ENCODE data around the gene ZCCHC13.
"Not testable (repeated sequence)": the region's sequence is repeated elsewhere in the genome, so short reads cannot be mapped to it uniquely, and the experiment has no call there.

The ZCCHC13 gene

GRCh38 chrX:74293343-74293946 lies 10.5 kb upstream of the ZCCHC13 start:
- H3K9me3 Mint-ChIP-seq = no peaks in the 10 kb centered on the region
- H3K27ac Mint-ChIP-seq = peak overlapping the region; percentile 73
- H3K4me1 Mint-ChIP-seq = peaks cover 17% of the 10 kb centered on the region
- no peaks in the 10 kb centered on the region for H3K27me3 Mint-ChIP-seq
- peak overlapping the region; percentile 97 for H3K4me3 Mint-ChIP-seq
- H3K36me3 Mint-ChIP-seq = peaks cover 2% of the 10 kb centered on the region

- Mint-ChIP-seq H3K27me3 (no peaks in the 10 kb centered on the region), H3K27ac (no peak overlapping the region), H3K36me3 (no peaks in the 10 kb centered on the region), H3K4me3 (no peak overlapping the region), H3K9me3 (no peaks in the 10 kb centered on the region), H3K4me1 (peaks cover 9% of the 10 kb centered on the region)
These were observed 8.9 kb upstream of the ZCCHC13 start for GRCh38 chrX:74295101-74295500.

DNA sequence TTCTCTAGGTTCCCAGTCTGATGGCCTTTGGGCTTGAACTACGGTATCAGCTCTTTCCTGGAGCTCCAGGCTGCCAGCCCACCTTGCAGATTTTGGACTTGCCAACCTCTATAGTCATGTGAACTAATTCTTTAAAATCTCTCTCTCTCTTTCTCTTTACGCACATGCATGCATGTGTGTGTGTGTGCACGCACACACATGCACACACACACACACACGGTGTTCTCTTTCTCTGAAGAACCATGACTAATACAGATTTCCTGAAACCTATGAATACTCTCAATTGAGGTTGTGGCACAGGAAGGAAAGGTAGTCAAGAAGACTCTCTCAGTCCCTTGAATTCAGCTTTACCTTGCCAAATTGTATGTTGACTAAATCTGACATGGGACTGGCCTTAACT lies 6.2 kb upstream of the ZCCHC13 start:
- peak overlapping the region; percentile 92 for H3K27ac Mint-ChIP-seq
- no peaks in the 10 kb centered on the region for H3K36me3 Mint-ChIP-seq
- H3K9me3 Mint-ChIP-seq = no peaks in the 10 kb centered on the region
- H3K27me3 Mint-ChIP-seq = no peaks in the 10 kb centered on the region
- no peak overlapping the region for H3K4me3 Mint-ChIP-seq
- peaks cover 9% of the 10 kb centered on the region for H3K4me1 Mint-ChIP-seq

DNA sequence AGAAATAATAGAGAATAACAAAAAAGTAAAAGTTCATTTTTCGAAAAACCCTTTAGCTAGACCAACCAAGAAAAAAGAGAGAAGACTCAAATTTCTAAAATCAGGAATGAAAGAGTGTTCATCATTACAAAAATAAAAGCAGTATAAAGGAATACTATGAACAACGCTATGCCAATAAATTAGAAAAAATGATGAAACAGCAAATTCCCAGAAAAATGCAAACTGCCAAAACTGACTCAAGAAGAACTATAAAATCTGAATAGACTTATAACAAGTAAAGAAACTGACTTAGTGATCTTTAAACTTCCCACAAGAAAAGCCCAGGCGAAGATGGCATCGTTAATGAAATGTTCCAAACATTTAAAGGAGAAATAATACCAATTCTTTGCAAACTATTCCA lies 3.1 kb upstream of the ZCCHC13 start:
- H3K36me3 Mint-ChIP-seq = no peaks in the 10 kb centered on the region
- H3K27ac Mint-ChIP-seq = no peak overlapping the region
- H3K4me3 Mint-ChIP-seq = no peak overlapping the region
- no peaks in the 10 kb centered on the region for H3K27me3 Mint-ChIP-seq
- H3K4me1 Mint-ChIP-seq = peaks cover 4% of the 10 kb centered on the region
- H3K9me3 Mint-ChIP-seq = no peaks in the 10 kb centered on the region

GRCh38 chrX:74318672-74319071 lies 14.7 kb downstream of the ZCCHC13 start:
- no peak overlapping the region for H3K27ac Mint-ChIP-seq
- H3K36me3 Mint-ChIP-seq = no peaks in the 10 kb centered on the region
- H3K27me3 Mint-ChIP-seq = no peaks in the 10 kb centered on the region
- no peak overlapping the region for H3K4me3 Mint-ChIP-seq
- no peaks in the 10 kb centered on the region for H3K4me1 Mint-ChIP-seq
- no peaks in the 10 kb centered on the region for H3K9me3 Mint-ChIP-seq

- not testable (repeated sequence) for H3K4me3 Mint-ChIP-seq, H3K4me1 Mint-ChIP-seq, H3K36me3 Mint-ChIP-seq, H3K9me3 Mint-ChIP-seq, H3K27me3 Mint-ChIP-seq, H3K27ac Mint-ChIP-seq
These were observed 15.3 kb downstream of the ZCCHC13 start for GRCh38 chrX:74319321-74319720.

- Mint-ChIP-seq H3K4me1 (no peaks in the 10 kb centered on the region), H3K9me3 (no peaks in the 10 kb centered on the region), H3K36me3 (no peaks in the 10 kb centered on the region), H3K4me3 (no peak overlapping the region), H3K27me3 (no peaks in the 10 kb centered on the region), H3K27ac (no peak overlapping the region)
These were observed 17.2 kb downstream of the ZCCHC13 start for GRCh38 chrX:74321191-74321590.

DNA sequence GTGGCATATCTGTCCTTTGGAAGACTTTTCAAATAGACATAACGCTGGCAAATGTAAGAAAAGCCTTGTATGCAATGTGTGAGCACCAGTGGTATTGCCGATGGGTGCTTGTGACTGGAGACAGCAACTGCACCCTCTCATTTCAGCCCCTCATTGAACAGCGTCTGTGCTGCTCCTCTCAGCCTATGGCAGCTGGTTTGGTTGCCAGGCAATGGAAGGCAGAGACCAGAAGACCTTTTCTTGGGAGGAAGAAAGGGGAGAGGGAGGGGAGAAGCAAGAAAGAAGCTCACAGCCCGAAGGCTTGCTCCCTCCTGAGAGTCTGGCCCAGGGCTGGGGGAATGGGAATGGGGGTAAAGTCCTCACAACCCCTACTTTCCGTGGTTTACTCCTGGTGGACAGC lies 20.2 kb downstream of the ZCCHC13 start:
- Mint-ChIP-seq H3K27me3 (no peaks in the 10 kb centered on the region), H3K4me3 (no peak overlapping the region), H3K27ac (no peak overlapping the region), H3K4me1 (no peaks in the 10 kb centered on the region), H3K36me3 (no peaks in the 10 kb centered on the region), H3K9me3 (no peaks in the 10 kb centered on the region)

GRCh38 chrX:74325130-74326059 lies 21.4 kb downstream of the ZCCHC13 start:
- Mint-ChIP-seq H3K36me3 (no peaks in the 10 kb centered on the region), H3K27ac (no peak overlapping the region), H3K4me3 (no peak overlapping the region), H3K9me3 (no peaks in the 10 kb centered on the region), H3K4me1 (no peaks in the 10 kb centered on the region), H3K27me3 (no peaks in the 10 kb centered on the region)

- peaks cover 2% of the 10 kb centered on the region for H3K4me1 Mint-ChIP-seq
- no peaks in the 10 kb centered on the region for H3K36me3 Mint-ChIP-seq
- no peak overlapping the region for H3K27ac Mint-ChIP-seq
These were observed 34.9 kb downstream of the ZCCHC13 start for GRCh38 chrX:74338852-74339251.

DNA sequence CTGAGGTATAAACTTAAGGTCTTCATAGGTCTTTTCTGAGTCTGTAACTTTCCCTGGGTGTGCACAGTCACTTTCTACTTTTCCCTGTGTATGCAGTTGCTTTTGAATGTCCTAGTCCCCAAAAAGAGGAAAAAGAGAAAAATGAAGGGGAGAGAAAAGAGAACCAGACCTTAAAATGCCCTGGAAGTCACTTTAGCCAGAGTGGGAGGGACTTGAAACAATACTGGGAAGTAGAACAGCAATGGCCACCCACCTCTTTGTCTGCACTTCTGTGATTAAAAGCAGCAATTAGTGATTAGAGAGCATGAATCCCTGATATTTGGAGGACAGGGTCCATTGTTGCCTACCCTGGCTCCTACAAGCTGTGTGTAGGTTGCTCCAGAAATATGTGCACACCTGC lies 36.1 kb downstream of the ZCCHC13 start:
- no peak overlapping the region for H3K27ac Mint-ChIP-seq
- no peaks in the 10 kb centered on the region for H3K9me3 Mint-ChIP-seq
- H3K27me3 Mint-ChIP-seq = peaks cover 2% of the 10 kb centered on the region
- no peaks in the 10 kb centered on the region for H3K36me3 Mint-ChIP-seq
- peaks cover 5% of the 10 kb centered on the region for H3K4me1 Mint-ChIP-seq
- H3K4me3 Mint-ChIP-seq = no peak overlapping the region

More at GRCh38 chrX:74338852-74339251, 34.9 kb downstream of the ZCCHC13 start:
- Mint-ChIP-seq H3K9me3 (no peaks in the 10 kb centered on the region), H3K4me3 (no peak overlapping the region), H3K27me3 (peaks cover 2% of the 10 kb centered on the region)

DNA sequence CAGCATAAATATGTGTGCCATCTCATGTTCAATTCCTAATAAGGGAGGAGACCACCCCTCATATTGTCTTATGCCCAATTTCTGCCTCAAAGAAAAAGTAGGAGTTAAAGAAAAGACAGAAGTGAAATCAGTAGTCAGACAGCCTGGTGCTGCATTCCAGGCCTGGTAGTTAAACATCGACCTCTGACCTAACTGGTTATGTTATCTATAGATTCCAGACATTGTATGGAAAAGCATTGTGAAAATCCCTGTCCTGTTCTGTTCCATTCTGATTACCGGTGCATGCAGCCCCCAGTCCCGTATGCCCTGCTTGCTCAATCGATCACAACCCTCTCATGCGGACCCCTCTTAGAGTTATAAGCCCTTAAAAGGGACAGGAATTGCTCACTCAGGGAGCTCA lies 38.2 kb downstream of the ZCCHC13 start:
- not testable (repeated sequence) for H3K9me3 Mint-ChIP-seq, H3K27me3 Mint-ChIP-seq, H3K4me1 Mint-ChIP-seq, H3K36me3 Mint-ChIP-seq, H3K27ac Mint-ChIP-seq, H3K4me3 Mint-ChIP-seq

DNA sequence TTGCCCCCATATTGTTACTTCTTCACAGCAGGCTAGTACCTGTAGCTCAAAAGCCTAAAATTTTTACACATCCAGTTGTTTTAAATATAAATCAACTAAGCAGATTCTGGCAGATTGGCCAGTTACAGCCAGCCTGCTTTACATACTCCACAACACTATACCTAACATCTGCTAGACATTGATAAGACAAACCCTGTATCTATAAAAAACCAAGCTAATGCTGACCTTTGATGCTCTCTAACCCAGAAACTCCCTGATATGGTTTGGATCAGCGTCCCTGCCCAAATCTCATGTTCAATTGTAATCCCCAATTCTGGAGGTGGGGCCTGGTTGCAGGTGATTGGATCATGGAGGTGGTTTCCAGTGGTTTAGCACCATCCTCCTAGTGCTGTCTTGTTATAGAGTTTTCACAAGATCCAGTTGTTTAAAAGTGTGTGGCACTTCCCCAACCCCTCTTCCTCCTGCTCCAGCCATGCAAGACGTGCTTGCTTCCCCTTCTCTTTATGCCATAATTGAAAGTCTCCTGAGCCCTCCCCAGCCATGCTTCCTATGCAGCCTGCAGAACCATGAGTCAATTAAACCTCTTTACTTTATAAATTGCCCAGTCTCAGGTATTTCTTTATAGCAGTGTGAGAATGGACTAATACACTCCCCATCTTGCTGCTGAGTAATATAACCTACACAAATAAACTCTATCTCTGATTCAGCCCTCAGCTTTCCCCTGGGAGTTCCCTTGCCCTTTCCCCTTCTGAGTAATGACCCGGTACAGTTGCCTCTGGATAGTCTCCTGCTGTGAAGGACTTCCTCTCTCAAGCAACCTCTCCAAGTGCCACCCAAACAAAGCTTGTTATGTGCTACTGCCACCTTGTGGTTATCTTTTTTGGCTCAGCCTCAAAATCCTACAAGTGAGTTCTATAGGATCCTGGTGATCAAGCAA lies 39.6 kb downstream of the ZCCHC13 start:
- H3K4me1 Mint-ChIP-seq = peaks cover 5% of the 10 kb centered on the region
- no peak overlapping the region for H3K27ac Mint-ChIP-seq
- peaks cover 2% of the 10 kb centered on the region for H3K27me3 Mint-ChIP-seq
- no peaks in the 10 kb centered on the region for H3K9me3 Mint-ChIP-seq
- no peak overlapping the region for H3K4me3 Mint-ChIP-seq
- no peaks in the 10 kb centered on the region for H3K36me3 Mint-ChIP-seq

- Mint-ChIP-seq H3K4me3 (no peak overlapping the region), H3K4me1 (peaks cover 5% of the 10 kb centered on the region), H3K9me3 (no peaks in the 10 kb centered on the region), H3K36me3 (no peaks in the 10 kb centered on the region), H3K27ac (no peak overlapping the region), H3K27me3 (no peaks in the 10 kb centered on the region)
These were observed 40.3 kb downstream of the ZCCHC13 start for GRCh38 chrX:74344280-74344622.

GRCh38 chrX:74346088-74346487 lies 42.1 kb downstream of the ZCCHC13 start:
- Mint-ChIP-seq H3K36me3 (no peaks in the 10 kb centered on the region), H3K9me3 (no peaks in the 10 kb centered on the region), H3K27me3 (no peaks in the 10 kb centered on the region), H3K4me1 (peaks cover 5% of the 10 kb centered on the region), H3K27ac (no peak overlapping the region), H3K4me3 (no peak overlapping the region)

DNA sequence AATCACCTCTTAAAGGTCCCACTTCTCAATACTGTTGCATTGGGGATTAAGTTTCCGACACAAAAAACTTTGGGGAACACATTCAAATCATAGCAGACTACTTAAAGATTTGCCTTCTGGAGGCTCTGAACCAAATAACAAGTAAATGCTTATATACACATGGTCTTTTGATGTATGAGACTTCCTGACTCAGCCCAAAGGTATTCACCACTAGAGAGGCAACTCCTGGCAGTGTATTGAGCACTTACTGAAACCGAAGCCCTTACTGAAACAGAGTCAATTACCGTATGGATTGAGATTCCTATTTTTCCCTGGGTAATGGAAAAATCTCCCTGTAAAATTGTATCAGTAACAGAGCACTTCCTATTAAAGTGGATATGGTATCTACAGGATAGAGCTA lies 45.4 kb downstream of the ZCCHC13 start:
- no peak overlapping the region for H3K27ac Mint-ChIP-seq
- H3K27me3 Mint-ChIP-seq = no peaks in the 10 kb centered on the region
- no peaks in the 10 kb centered on the region for H3K9me3 Mint-ChIP-seq
- no peaks in the 10 kb centered on the region for H3K36me3 Mint-ChIP-seq
- H3K4me3 Mint-ChIP-seq = no peak overlapping the region
- peaks cover 12% of the 10 kb centered on the region for H3K4me1 Mint-ChIP-seq

Measured in activated naive CD4-positive, alpha-beta T cell treated with anti-CD3 and anti-CD28 coated beads, Interleukin-2, amount 50 U/mL, for 24 hours (primary cell).